GM10266 (cell line): ENCODE results near the gene MMP2.

Source experiments
- DNase-seq: peaks from one replicate; pipeline ENCODE4 v3.0.0; 2012; ENCODE audit errors: extremely low spot score
- CTCF ChIP-seq: IDR thresholded peaks from 2 replicates; pipeline ENCODE4 v1.5.1; 2012; ENCODE audit warnings: mild to moderate bottlenecking, low read depth; ENCODE audit not compliant: control insufficient read depth, insufficient read depth; ENCODE audit errors: missing control alignments

The MMP2 gene

DNA sequence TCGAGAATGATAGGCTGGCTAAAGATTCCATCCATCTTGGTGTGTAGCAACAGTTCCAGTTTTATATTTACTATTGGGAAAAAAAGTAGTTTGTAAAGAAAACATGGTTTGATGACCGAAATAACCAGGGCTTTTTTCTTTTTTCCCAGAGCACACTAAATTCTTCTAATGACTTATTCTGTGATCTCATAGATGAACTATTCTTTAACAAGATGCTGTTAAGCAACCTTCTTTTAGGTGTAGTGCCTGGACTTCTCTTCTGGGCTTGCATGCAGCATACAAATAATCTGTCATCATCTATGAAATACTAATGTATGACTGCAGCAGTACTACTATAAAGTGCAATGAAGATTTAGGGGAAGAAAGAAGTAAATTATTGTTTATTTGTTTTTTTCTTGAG is 76.4 kb downstream of the MMP2 start:
- DNase-seq, result no peak
- no peak for TF ChIP-seq CTCF
